Measurements from ENCODE around the gene NTMT1. TPM values are rescaled to one million over a fixed set of nuclear protein-coding genes. Genes with fewer than 3 reads are reported as not detected.

Gene NTMT1
- total and polyA plus RNA-seq, 9 of the 15 experiments (the other 6 are each of a cell fraction or from before 2014, with no cell fraction given): 42.1 to 116 (median 74.7) TPM

- peak; percentile 97 for TF ChIP-seq CTBP1 (IDR thresholded peaks at IDR 0.05; ENCODE audit: borderline replicate concordance)
- peak; percentile 28 for TF ChIP-seq NEUROD1 (IDR thresholded peaks at IDR 0.05; ENCODE audit: borderline replicate concordance, low read depth, low read length, partially characterized antibody)
- no peak for TF ChIP-seq ZNF785 (CRISPR knock-in tag; IDR thresholded peaks at IDR 0.05)
- 0 out of 4 replicates have a peak, but pooled peaks of 1 of the 2 experiments have one; percentile 77 for TF ChIP-seq TEAD1 (CRISPR knock-in tag; IDR thresholded peaks at IDR 0.05)
- TF ChIP-seq E2F6 (IDR thresholded peaks at IDR 0.05; ENCODE audit: borderline replicate concordance in 1 of 2, extremely low read depth in 1 of 2, insufficient read depth in 1 of 2, insufficient read length in 1 of 2, low read depth in 1 of 2, low read length in 1 of 2, poor library complexity in 1 of 2, severe bottlenecking in 1 of 2): peak in 1 of 2 experiments; percentile 33
- peak in 1 of 2 experiments; percentile 82; a peak in 1 of 3 replicates for TF ChIP-seq CBX3 (IDR thresholded peaks at IDR 0.05; ENCODE audit: borderline replicate concordance in 1 of 2, low read length in 2 of 2)
- peak; percentile 91; the same call in 1 of the 2 replicates for TF ChIP-seq KLF13 (tag; IDR thresholded peaks at IDR 0.05; ENCODE audit: borderline replicate concordance, low read depth)
- no peak for TF ChIP-seq NCOA6 (IDR thresholded peaks at IDR 0.05)
- peak; percentile 92; the same call in 1 of the 2 replicates for TF ChIP-seq KAT7 (CRISPR knock-in tag; IDR thresholded peaks at IDR 0.05; ENCODE audit: borderline replicate concordance)
- peak; percentile 82 for TF ChIP-seq MYC (IDR thresholded peaks at IDR 0.05; ENCODE audit: low read depth, low read length)
- TF ChIP-seq MYC (CRISPR knock-in tag; IDR thresholded peaks at IDR 0.05; ENCODE audit: borderline replicate concordance, low read depth): no peak
- TF ChIP-seq ZBTB9 (CRISPR knock-in tag; IDR thresholded peaks at IDR 0.05): peak; percentile 51; the same call in 1 of the 2 replicates
- peak; percentile 68; the same call in 1 of the 2 replicates for TF ChIP-seq POLR2A (conservative IDR thresholded peaks at IDR 0.05)
- TF ChIP-seq ZNF609 (CRISPR knock-in tag; IDR thresholded peaks at IDR 0.05; ENCODE audit: borderline replicate concordance): peak; percentile 95
- peak; percentile 87 for TF ChIP-seq ATF7 (IDR thresholded peaks at IDR 0.05)
- peak; percentile 45 to 92; a peak in 2 of 4 replicates for TF ChIP-seq UBTF (IDR thresholded peaks at IDR 0.05; ENCODE audit: borderline replicate concordance in 1 of 2, low read depth in 2 of 2, low read length in 2 of 2)
These were observed 16.0 kb downstream of the NTMT1 start, which contains the start of gene ASB6 (continued) for GRCh38 chr9:129641750-129642585.

All from K562 (cell line).